HepG2 (cell line): ENCODE data around the gene MRPL18. TPM values are rescaled to one million over a fixed set of nuclear protein-coding genes. Genes with fewer than 3 reads are reported as not detected.
A peak's percentile ranks its signal among the peaks of the same experiment; 100 is the strongest.

ENCODE experiments used
- AHR ChIP-seq: IDR thresholded peaks from 2 replicates; pipeline ENCODE4 v1.6.1; 2018; ENCODE audit warnings: missing genetic modification reagents, missing compliant biosample characterization
- GATAD1 ChIP-seq: IDR thresholded peaks from 2 replicates; pipeline ENCODE4 v1.6.1; 2016; ENCODE audit warnings: missing genetic modification reagents, missing compliant biosample characterization
- GTF3A ChIP-seq: sonication (generic); formaldehyde crosslinking; conservative IDR thresholded peaks from 2 replicates; pipeline ENCODE4 v1.4.0; 2020; ENCODE audit warnings: mild to moderate bottlenecking, missing genetic modification reagents
- JDP2 ChIP-seq: sonication (generic); formaldehyde crosslinking; IDR thresholded peaks from 2 replicates; pipeline ENCODE4 v1.8.1; 2022; ENCODE audit warnings: missing genetic modification reagents, borderline replicate concordance
- KDM3A ChIP-seq: IDR thresholded peaks from 2 replicates; pipeline ENCODE4 v1.6.1; 2018; ENCODE audit warnings: low read depth, missing compliant biosample characterization
- KDM5B ChIP-seq: sonication (generic); formaldehyde crosslinking; IDR thresholded peaks from 2 replicates; pipeline ENCODE4 v1.4.0; 2020; ENCODE audit warnings: missing genetic modification reagents, mild to moderate bottlenecking, borderline replicate concordance
- MAFF ChIP-seq: IDR thresholded peaks from 2 replicates; pipeline ENCODE4 v1.6.1; 2011; ENCODE audit warnings: low read depth, low read length, improper control_type of control experiment
- MTA3 ChIP-seq: sonication (generic); formaldehyde crosslinking; IDR thresholded peaks from 2 replicates; pipeline ENCODE4 v1.4.0; 2020; ENCODE audit warnings: missing genetic modification reagents
- NR2F2 ChIP-seq: IDR thresholded peaks from 2 replicates; pipeline ENCODE4 v1.6.1; 2012; ENCODE audit warnings: low read depth, inconsistent platforms, borderline replicate concordance
- PHF20 ChIP-seq: sonication (generic); formaldehyde crosslinking; IDR thresholded peaks from 2 replicates; pipeline ENCODE4 v1.5.0; 2020; ENCODE audit warnings: mild to moderate bottlenecking, missing genetic modification reagents
- REXO4 ChIP-seq: sonication (generic); formaldehyde crosslinking; IDR thresholded peaks from 2 replicates; pipeline ENCODE4 v1.8.0; 2022; ENCODE audit warnings: missing genetic modification reagents, mild to moderate bottlenecking, borderline replicate concordance
- SIX1 ChIP-seq: sonication (generic); formaldehyde crosslinking; IDR thresholded peaks from 2 replicates; pipeline ENCODE4 v1.4.0; 2020; ENCODE audit warnings: missing genetic modification reagents, borderline replicate concordance
- SKI ChIP-seq: fragments of 450-650 bp; IDR thresholded peaks from one replicate; pipeline ENCODE4 v1.6.1; 2018; ENCODE audit warnings: mild to moderate bottlenecking; ENCODE audit not compliant: partially characterized antibody
- XRCC5 ChIP-seq: fragments of 200-400 bp; formaldehyde crosslinking; optimal IDR thresholded peaks from 2 replicates; pipeline ENCODE3; 2017; ENCODE audit warnings: mild to moderate bottlenecking, low read length
- ZBTB7B ChIP-seq: sonication (generic); formaldehyde crosslinking; IDR thresholded peaks from 2 replicates; pipeline ENCODE4 v1.4.0; 2020; ENCODE audit warnings: missing genetic modification reagents
- ZFP90 ChIP-seq: sonication (generic); formaldehyde crosslinking; IDR thresholded peaks from 2 replicates; pipeline ENCODE4 v1.8.0; 2022; ENCODE audit warnings: missing genetic modification reagents, mild to moderate bottlenecking, inconsistent platforms, borderline replicate concordance
- ZFX ChIP-seq: sonication (generic); formaldehyde crosslinking; IDR thresholded peaks from 2 replicates; pipeline ENCODE4 v1.4.0; 2020; ENCODE audit warnings: mild to moderate bottlenecking, low read depth, missing genetic modification reagents, moderate library complexity
- ZMAT3 ChIP-seq: sonication (generic); formaldehyde crosslinking; conservative IDR thresholded peaks from 2 replicates; pipeline ENCODE4 v1.7.0; 2021; ENCODE audit warnings: missing genetic modification reagents
- ZNF136 ChIP-seq: sonication (generic); formaldehyde crosslinking; IDR thresholded peaks from 2 replicates; pipeline ENCODE4 v1.8.1; 2022; ENCODE audit warnings: low read depth, mild to moderate bottlenecking, moderate library complexity, missing genetic modification reagents
- ZNF224 ChIP-seq: sonication (generic); formaldehyde crosslinking; IDR thresholded peaks from 2 replicates; pipeline ENCODE4 v1.5.0; 2020; ENCODE audit warnings: mild to moderate bottlenecking, missing genetic modification reagents
- ZNF343 ChIP-seq: sonication (generic); formaldehyde crosslinking; IDR thresholded peaks from 2 replicates; pipeline ENCODE4 v1.4.0; 2020; ENCODE audit warnings: mild to moderate bottlenecking, missing genetic modification reagents
- ZNF557 ChIP-seq: sonication (generic); formaldehyde crosslinking; IDR thresholded peaks from 2 replicates; pipeline ENCODE4 v1.4.0; 2020; ENCODE audit warnings: missing genetic modification reagents
- ZNF878 ChIP-seq: sonication (generic); formaldehyde crosslinking; IDR thresholded peaks from 2 replicates; pipeline ENCODE4 v1.8.1; 2023; ENCODE audit warnings: mild to moderate bottlenecking, missing genetic modification reagents, moderate library complexity
- polyA plus RNA-seq, 8 experiments: library from polyadenylated mRNA; depleted of rRNA in 3 of 8; stranded (reverse) in 7 of 8; unstranded in 1 of 8; fragments of >200 nt; fragmentation: Illumina TruSeq in 4 of 8; extraction: Trizol in 4 of 8; gene quantifications; 2 replicates each; pipeline versions ENCODE4 v1.2.1 to v1.2.3, GENCODE V29; 2011 to 2016; ENCODE audit warnings: low read depth in 4 of 8, missing spikeins in 1 of 8, mixed read lengths in 1 of 8; ENCODE audit not compliant: insufficient read depth in 1 of 8
- total RNA-seq, 5 experiments: library from RNA; depleted of rRNA; stranded (reverse); fragments of >200 nt; fragmentation: Illumina TruSeq; extraction: Trizol; gene quantifications; 2 replicates each; pipeline ENCODE4 v1.2.3, GENCODE V29; 2016; ENCODE audit warnings: low read depth in 1 of 5
- TF ChIP-seq, protein P1 (sequence below): sonication (generic); formaldehyde crosslinking; IDR thresholded peaks from 2 replicates; pipeline ENCODE4 v1.4.0; 2020; ENCODE audit warnings: missing genetic modification reagents
- TF ChIP-seq, protein P2 (sequence below): sonication (generic); formaldehyde crosslinking; IDR thresholded peaks from 2 replicates; pipeline ENCODE4 v1.9.0; 2021; ENCODE audit warnings: missing genetic modification reagents, mild to moderate bottlenecking, borderline replicate concordance
- TF ChIP-seq, protein P3 (sequence below): IDR thresholded peaks from 2 replicates; pipeline ENCODE4 v1.6.1; 2016; ENCODE audit warnings: low read depth, borderline replicate concordance

MRPL18 gene
- total and polyA plus RNA-seq, 2 of the 13 experiments (the other 11 are each of a cell fraction or from before 2014, with no cell fraction given): 85.6 to 176 TPM

GRCh38 chr6:159789377-159790148 is 704 bp upstream of the MRPL18 start, which contains the start of gene TCP1 (continued):
- TF ChIP-seq, protein P1, sequence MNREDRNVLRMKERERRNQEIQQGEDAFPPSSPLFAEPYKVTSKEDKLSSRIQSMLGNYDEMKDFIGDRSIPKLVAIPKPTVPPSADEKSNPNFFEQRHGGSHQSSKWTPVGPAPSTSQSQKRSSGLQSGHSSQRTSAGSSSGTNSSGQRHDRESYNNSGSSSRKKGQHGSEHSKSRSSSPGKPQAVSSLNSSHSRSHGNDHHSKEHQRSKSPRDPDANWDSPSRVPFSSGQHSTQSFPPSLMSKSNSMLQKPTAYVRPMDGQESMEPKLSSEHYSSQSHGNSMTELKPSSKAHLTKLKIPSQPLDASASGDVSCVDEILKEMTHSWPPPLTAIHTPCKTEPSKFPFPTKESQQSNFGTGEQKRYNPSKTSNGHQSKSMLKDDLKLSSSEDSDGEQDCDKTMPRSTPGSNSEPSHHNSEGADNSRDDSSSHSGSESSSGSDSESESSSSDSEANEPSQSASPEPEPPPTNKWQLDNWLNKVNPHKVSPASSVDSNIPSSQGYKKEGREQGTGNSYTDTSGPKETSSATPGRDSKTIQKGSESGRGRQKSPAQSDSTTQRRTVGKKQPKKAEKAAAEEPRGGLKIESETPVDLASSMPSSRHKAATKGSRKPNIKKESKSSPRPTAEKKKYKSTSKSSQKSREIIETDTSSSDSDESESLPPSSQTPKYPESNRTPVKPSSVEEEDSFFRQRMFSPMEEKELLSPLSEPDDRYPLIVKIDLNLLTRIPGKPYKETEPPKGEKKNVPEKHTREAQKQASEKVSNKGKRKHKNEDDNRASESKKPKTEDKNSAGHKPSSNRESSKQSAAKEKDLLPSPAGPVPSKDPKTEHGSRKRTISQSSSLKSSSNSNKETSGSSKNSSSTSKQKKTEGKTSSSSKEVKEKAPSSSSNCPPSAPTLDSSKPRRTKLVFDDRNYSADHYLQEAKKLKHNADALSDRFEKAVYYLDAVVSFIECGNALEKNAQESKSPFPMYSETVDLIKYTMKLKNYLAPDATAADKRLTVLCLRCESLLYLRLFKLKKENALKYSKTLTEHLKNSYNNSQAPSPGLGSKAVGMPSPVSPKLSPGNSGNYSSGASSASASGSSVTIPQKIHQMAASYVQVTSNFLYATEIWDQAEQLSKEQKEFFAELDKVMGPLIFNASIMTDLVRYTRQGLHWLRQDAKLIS (CRISPR knock-in tag): peak; percentile 65; the same call in 1 of the 2 replicates
- 0 out of 2 replicates have a peak, but pooled peaks have one; percentile 19 for TF ChIP-seq MAFF
- TF ChIP-seq AHR (CRISPR knock-in tag): no peak; the same call in 1 of the 2 replicates
- peak; percentile 20; the same call in 1 of the 2 replicates for TF ChIP-seq ZBTB7B
- no peak for TF ChIP-seq KDM3A
- TF ChIP-seq ZNF878 (CRISPR knock-in tag): no peak; the same call in 1 of the 2 replicates
- peak; percentile 53 for TF ChIP-seq XRCC5
- no peak for TF ChIP-seq ZNF136 (CRISPR knock-in tag)
- TF ChIP-seq ZFP90 (CRISPR knock-in tag): no peak; the same call in 1 of the 2 replicates
- peak; percentile 95 for TF ChIP-seq GATAD1 (CRISPR knock-in tag)
- no peak for TF ChIP-seq MTA3 (CRISPR knock-in tag)
- TF ChIP-seq SIX1: 0 out of 2 replicates have a peak, but pooled peaks have one; percentile 48
- TF ChIP-seq SKI: no peak
- TF ChIP-seq, protein P2, sequence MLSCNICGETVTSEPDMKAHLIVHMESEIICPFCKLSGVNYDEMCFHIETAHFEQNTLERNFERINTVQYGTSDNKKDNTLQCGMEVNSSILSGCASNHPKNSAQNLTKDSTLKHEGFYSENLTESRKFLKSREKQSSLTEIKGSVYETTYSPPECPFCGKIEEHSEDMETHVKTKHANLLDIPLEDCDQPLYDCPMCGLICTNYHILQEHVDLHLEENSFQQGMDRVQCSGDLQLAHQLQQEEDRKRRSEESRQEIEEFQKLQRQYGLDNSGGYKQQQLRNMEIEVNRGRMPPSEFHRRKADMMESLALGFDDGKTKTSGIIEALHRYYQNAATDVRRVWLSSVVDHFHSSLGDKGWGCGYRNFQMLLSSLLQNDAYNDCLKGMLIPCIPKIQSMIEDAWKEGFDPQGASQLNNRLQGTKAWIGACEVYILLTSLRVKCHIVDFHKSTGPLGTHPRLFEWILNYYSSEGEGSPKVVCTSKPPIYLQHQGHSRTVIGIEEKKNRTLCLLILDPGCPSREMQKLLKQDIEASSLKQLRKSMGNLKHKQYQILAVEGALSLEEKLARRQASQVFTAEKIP (CRISPR knock-in tag): no peak
- TF ChIP-seq ZNF557 (CRISPR knock-in tag): 0 out of 2 replicates have a peak, but pooled peaks have one; percentile 8
- TF ChIP-seq GTF3A: 0 out of 2 replicates have a peak, but pooled peaks have one; percentile 22
- TF ChIP-seq ZMAT3 (CRISPR knock-in tag): peak; percentile 24; the same call in 1 of the 2 replicates
- TF ChIP-seq REXO4 (CRISPR knock-in tag): no peak
- TF ChIP-seq JDP2 (CRISPR knock-in tag): no peak; the same call in 1 of the 2 replicates
- peak; percentile 93 for TF ChIP-seq ZFX (CRISPR knock-in tag)
- TF ChIP-seq KDM5B (CRISPR knock-in tag): peak; percentile 90
- TF ChIP-seq NR2F2: no peak
- TF ChIP-seq, protein P3, sequence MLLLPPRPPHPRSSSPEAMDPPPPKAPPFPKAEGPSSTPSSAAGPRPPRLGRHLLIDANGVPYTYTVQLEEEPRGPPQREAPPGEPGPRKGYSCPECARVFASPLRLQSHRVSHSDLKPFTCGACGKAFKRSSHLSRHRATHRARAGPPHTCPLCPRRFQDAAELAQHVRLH (CRISPR knock-in tag): peak; percentile 34
- TF ChIP-seq PHF20 (CRISPR knock-in tag): peak; percentile 85
- TF ChIP-seq ZNF343 (CRISPR knock-in tag): peak; percentile 92
- peak; percentile 92 for TF ChIP-seq ZNF224 (CRISPR knock-in tag)
